ENCODE measurements around the gene SPTLC3. TPM values are rescaled to one million over a fixed set of nuclear protein-coding genes. Genes with fewer than 3 reads are reported as not detected.

Gene SPTLC3
- total and polyA plus RNA-seq, 2 of the 13 experiments (the other 11 are each of a cell fraction or from before 2014, with no cell fraction given), result 20.5 to 95.6 TPM

DNA sequence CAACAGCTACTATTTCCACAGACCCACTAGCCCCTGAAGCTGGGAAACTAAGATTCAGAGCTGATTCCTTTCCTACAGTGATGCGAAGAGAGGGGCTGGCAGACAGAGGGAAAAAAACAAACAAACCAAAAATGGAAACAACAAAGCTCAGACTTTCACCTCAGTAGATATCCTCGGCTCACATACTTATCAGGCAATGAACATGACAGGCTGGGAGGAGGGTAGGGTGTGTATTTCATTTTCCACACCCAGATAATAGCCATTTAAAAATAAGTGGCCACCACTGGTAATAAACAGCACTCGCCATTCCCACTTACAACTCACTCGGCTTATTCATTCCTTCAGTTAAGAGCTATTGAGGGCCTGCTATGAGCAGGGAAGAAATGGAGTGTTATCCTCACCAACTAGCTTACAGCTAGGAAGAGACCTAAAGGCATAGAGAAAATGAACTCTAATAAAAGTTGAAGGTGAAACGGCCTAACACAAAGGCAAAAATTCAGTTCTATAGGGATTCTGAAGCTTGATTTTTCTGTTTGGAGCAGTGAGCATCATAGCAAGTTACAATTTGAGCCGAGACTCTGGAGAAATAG is 32.0 kb upstream of the SPTLC3 start (continued):
- TF ChIP-seq, protein P1, sequence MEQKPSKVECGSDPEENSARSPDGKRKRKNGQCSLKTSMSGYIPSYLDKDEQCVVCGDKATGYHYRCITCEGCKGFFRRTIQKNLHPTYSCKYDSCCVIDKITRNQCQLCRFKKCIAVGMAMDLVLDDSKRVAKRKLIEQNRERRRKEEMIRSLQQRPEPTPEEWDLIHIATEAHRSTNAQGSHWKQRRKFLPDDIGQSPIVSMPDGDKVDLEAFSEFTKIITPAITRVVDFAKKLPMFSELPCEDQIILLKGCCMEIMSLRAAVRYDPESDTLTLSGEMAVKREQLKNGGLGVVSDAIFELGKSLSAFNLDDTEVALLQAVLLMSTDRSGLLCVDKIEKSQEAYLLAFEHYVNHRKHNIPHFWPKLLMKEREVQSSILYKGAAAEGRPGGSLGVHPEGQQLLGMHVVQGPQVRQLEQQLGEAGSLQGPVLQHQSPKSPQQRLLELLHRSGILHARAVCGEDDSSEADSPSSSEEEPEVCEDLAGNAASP (CRISPR knock-in tag; IDR thresholded peaks at IDR 0.05; ENCODE audit: borderline replicate concordance), result peak; percentile 51
- TF ChIP-seq, protein P2, sequence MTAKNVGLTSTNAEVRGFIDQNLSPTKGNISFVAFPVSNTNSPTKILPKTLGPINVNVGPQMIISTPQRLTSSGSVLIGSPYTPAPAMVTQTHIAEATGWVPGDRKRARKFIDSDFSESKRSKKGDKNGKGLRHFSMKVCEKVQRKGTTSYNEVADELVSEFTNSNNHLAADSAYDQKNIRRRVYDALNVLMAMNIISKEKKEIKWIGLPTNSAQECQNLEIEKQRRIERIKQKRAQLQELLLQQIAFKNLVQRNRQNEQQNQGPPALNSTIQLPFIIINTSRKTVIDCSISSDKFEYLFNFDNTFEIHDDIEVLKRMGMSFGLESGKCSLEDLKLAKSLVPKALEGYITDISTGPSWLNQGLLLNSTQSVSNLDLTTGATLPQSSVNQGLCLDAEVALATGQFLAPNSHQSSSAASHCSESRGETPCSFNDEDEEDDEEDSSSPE (CRISPR knock-in tag; IDR thresholded peaks at IDR 0.05), result peak; percentile 24; the same call in 1 of the 2 replicates
- TF ChIP-seq NR2F6 (IDR thresholded peaks at IDR 0.05) (peak; percentile 53), NR2F6 (CRISPR knock-in tag; IDR thresholded peaks at IDR 0.05) (peak; percentile 41; the same call in 1 of the 2 replicates), ZKSCAN5 (CRISPR knock-in tag; IDR thresholded peaks at IDR 0.05) (peak; percentile 66; the same call in 1 of the 2 replicates), ZNF589 (CRISPR knock-in tag; conservative IDR thresholded peaks at IDR 0.05) (no peak), TOE1 (CRISPR knock-in tag; IDR thresholded peaks at IDR 0.05) (0 out of 2 replicates have a peak, but pooled peaks have one; percentile 67), ZNF253 (CRISPR knock-in tag; IDR thresholded peaks at IDR 0.05; ENCODE audit: borderline replicate concordance) (no peak), NFATC3 (CRISPR knock-in tag; IDR thresholded peaks at IDR 0.05) (no peak), FOXO1 (CRISPR knock-in tag; IDR thresholded peaks at IDR 0.05) (peak; percentile 69), SP140L (CRISPR knock-in tag; IDR thresholded peaks at IDR 0.05; ENCODE audit: borderline replicate concordance) (peak; percentile 67; the same call in 1 of the 2 replicates)
- TF ChIP-seq, protein P3, sequence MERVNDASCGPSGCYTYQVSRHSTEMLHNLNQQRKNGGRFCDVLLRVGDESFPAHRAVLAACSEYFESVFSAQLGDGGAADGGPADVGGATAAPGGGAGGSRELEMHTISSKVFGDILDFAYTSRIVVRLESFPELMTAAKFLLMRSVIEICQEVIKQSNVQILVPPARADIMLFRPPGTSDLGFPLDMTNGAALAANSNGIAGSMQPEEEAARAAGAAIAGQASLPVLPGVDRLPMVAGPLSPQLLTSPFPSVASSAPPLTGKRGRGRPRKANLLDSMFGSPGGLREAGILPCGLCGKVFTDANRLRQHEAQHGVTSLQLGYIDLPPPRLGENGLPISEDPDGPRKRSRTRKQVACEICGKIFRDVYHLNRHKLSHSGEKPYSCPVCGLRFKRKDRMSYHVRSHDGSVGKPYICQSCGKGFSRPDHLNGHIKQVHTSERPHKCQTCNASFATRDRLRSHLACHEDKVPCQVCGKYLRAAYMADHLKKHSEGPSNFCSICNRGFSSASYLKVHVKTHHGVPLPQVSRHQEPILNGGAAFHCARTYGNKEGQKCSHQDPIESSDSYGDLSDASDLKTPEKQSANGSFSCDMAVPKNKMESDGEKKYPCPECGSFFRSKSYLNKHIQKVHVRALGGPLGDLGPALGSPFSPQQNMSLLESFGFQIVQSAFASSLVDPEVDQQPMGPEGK (CRISPR knock-in tag; IDR thresholded peaks at IDR 0.05), result peak; percentile 47
- TF ChIP-seq, protein P4, sequence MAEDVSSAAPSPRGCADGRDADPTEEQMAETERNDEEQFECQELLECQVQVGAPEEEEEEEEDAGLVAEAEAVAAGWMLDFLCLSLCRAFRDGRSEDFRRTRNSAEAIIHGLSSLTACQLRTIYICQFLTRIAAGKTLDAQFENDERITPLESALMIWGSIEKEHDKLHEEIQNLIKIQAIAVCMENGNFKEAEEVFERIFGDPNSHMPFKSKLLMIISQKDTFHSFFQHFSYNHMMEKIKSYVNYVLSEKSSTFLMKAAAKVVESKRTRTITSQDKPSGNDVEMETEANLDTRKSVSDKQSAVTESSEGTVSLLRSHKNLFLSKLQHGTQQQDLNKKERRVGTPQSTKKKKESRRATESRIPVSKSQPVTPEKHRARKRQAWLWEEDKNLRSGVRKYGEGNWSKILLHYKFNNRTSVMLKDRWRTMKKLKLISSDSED (CRISPR knock-in tag; IDR thresholded peaks at IDR 0.05), result no peak
- TF ChIP-seq, protein P5, sequence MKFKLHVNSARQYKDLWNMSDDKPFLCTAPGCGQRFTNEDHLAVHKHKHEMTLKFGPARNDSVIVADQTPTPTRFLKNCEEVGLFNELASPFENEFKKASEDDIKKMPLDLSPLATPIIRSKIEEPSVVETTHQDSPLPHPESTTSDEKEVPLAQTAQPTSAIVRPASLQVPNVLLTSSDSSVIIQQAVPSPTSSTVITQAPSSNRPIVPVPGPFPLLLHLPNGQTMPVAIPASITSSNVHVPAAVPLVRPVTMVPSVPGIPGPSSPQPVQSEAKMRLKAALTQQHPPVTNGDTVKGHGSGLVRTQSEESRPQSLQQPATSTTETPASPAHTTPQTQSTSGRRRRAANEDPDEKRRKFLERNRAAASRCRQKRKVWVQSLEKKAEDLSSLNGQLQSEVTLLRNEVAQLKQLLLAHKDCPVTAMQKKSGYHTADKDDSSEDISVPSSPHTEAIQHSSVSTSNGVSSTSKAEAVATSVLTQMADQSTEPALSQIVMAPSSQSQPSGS (CRISPR knock-in tag; IDR thresholded peaks at IDR 0.05), result 0 out of 2 replicates have a peak, but pooled peaks have one; percentile 62
- TF ChIP-seq, protein P6, sequence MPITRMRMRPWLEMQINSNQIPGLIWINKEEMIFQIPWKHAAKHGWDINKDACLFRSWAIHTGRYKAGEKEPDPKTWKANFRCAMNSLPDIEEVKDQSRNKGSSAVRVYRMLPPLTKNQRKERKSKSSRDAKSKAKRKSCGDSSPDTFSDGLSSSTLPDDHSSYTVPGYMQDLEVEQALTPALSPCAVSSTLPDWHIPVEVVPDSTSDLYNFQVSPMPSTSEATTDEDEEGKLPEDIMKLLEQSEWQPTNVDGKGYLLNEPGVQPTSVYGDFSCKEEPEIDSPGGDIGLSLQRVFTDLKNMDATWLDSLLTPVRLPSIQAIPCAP (CRISPR knock-in tag; IDR thresholded peaks at IDR 0.05; ENCODE audit: low read depth), result no peak
- TF ChIP-seq, protein P7, sequence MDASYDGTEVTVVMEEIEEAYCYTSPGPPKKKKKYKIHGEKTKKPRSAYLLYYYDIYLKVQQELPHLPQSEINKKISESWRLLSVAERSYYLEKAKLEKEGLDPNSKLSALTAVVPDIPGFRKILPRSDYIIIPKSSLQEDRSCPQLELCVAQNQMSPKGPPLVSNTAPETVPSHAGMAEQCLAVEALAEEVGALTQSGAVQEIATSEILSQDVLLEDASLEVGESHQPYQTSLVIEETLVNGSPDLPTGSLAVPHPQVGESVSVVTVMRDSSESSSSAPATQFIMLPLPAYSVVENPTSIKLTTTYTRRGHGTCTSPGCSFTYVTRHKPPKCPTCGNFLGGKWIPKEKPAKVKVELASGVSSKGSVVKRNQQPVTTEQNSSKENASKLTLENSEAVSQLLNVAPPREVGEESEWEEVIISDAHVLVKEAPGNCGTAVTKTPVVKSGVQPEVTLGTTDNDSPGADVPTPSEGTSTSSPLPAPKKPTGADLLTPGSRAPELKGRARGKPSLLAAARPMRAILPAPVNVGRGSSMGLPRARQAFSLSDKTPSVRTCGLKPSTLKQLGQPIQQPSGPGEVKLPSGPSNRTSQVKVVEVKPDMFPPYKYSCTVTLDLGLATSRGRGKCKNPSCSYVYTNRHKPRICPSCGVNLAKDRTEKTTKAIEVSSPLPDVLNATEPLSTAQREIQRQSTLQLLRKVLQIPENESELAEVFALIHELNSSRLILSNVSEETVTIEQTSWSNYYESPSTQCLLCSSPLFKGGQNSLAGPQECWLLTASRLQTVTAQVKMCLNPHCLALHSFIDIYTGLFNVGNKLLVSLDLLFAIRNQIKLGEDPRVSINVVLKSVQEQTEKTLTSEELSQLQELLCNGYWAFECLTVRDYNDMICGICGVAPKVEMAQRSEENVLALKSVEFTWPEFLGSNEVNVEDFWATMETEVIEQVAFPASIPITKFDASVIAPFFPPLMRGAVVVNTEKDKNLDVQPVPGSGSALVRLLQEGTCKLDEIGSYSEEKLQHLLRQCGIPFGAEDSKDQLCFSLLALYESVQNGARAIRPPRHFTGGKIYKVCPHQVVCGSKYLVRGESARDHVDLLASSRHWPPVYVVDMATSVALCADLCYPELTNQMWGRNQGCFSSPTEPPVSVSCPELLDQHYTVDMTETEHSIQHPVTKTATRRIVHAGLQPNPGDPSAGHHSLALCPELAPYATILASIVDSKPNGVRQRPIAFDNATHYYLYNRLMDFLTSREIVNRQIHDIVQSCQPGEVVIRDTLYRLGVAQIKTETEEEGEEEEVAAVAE (CRISPR knock-in tag; IDR thresholded peaks at IDR 0.05; ENCODE audit: borderline replicate concordance), result 0 out of 2 replicates have a peak, but pooled peaks have one; percentile 39
